Body of pancreas (tissue), 4 donors: ENCODE measurements around the gene MUC5AC. TPM values are rescaled to one million over a fixed set of nuclear protein-coding genes. Genes with fewer than 3 reads are reported as not detected.

Experiments used
- ATAC-seq: fragments of 150-250 bp; one replicate; pipeline ENCODE4 v1.9.1; 2016
- DNase-seq, 4 donors: peaks; one replicate each; pipeline ENCODE4 v3.0.0-alpha.2; 2019
- H3K27ac ChIP-seq, 4 donors: fragments of 200-600 bp; sonication (generic); 1 replicate in 3 of 4; 2 replicates in 1 of 4; pipeline versions ENCODE4 v1.5.1 to v1.6.1; 2016 to 2019; ENCODE audit warnings: mild to moderate bottlenecking in 1 of 4, mixed read lengths in 1 of 4, moderate library complexity in 1 of 4
- H3K27me3 ChIP-seq, 2 donors: fragments of 200-600 bp; sonication (generic); one replicate each; pipeline ENCODE4 v1.6.0; 2016; ENCODE audit warnings: mild to moderate bottlenecking in 1 of 2
- H3K36me3 ChIP-seq, 2 donors: fragments of 200-600 bp; sonication (generic); replicated peaks in 1 of 2; 2 replicates each; pipeline ENCODE4 v1.5.1; 2016; ENCODE audit warnings: low read depth in 2 of 2; ENCODE audit not compliant: insufficient read depth in 1 of 2
- H3K4me1 ChIP-seq: fragments of 200-600 bp; sonication (generic); one replicate; pipeline ENCODE4 v1.6.0; 2016
- H3K4me3 ChIP-seq, 2 donors: fragments of 200-600 bp; sonication (generic); 1 replicate in 1 of 2; 2 replicates in 1 of 2; pipeline ENCODE4 v1.5.1; 2016 to 2019
- H3K9me3 ChIP-seq, 3 donors: fragments of 200-600 bp; sonication (generic); 1 replicate in 2 of 3; 2 replicates in 1 of 3; pipeline ENCODE4 v1.5.1; 2016
- POLR2A ChIP-seq, 3 donors: fragments of 450-650 bp; IDR thresholded peaks; one replicate each; pipeline ENCODE4 v1.6.1; 2016; ENCODE audit warnings: antibody characterized with exemption in 3 of 3, mild to moderate bottlenecking in 2 of 3
- WGBS, 2 donors: methylation state at CpG; one replicate each; pipeline ENCODE4 v1.1.5; 2017; 5-methylcytosine and 5-hydroxymethylcytosine counted together
- intact Hi-C: fragments of 100-400 bp; cut with DNase I; formaldehyde crosslinking; loops from one replicate; pipeline ENCODE4 v1.15.1; 2023
- total RNA-seq, 2 donors: library from RNA; depleted of rRNA; stranded (reverse); fragments of >200 nt; gene quantifications; one replicate each; pipeline ENCODE4 v1.1.0, GENCODE V29; 2016
- TF ChIP-seq, protein P1 (sequence below), 7 experiments: fragments of 450-650 bp in 4 of 7; fragments of 200-600 bp in 3 of 7; sonication (generic) in 3 of 7; IDR thresholded peaks; one replicate each; pipeline ENCODE4 v1.5.1; 2016 to 2019; ENCODE audit warnings: antibody characterized with exemption in 7 of 7

Gene MUC5AC
- total RNA-seq, 2 donors from 2014 or later: under 0.01 to 1.8 TPM

- WGBS, 2 donors: 60% methylated on average over 14 of the region's 22 CpGs; no CpG with 5 or more reads in 1 of the 2 donors
- no peaks in the 10 kb centered on the region for H3K4me1 ChIP-seq
- no peak for TF ChIP-seq POLR2A (IDR thresholded peaks at IDR 0.05)
- TF ChIP-seq, protein P1, sequence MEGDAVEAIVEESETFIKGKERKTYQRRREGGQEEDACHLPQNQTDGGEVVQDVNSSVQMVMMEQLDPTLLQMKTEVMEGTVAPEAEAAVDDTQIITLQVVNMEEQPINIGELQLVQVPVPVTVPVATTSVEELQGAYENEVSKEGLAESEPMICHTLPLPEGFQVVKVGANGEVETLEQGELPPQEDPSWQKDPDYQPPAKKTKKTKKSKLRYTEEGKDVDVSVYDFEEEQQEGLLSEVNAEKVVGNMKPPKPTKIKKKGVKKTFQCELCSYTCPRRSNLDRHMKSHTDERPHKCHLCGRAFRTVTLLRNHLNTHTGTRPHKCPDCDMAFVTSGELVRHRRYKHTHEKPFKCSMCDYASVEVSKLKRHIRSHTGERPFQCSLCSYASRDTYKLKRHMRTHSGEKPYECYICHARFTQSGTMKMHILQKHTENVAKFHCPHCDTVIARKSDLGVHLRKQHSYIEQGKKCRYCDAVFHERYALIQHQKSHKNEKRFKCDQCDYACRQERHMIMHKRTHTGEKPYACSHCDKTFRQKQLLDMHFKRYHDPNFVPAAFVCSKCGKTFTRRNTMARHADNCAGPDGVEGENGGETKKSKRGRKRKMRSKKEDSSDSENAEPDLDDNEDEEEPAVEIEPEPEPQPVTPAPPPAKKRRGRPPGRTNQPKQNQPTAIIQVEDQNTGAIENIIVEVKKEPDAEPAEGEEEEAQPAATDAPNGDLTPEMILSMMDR (IDR thresholded peaks at IDR 0.05): no peak
- no peak overlapping the region for H3K4me3 ChIP-seq
- ATAC-seq: no peak
- intact Hi-C loops: no loop called here
- no peaks in the 10 kb centered on the region for H3K9me3 ChIP-seq
- no peak overlapping the region for H3K27ac ChIP-seq
- peak in 2 of 4 donors; percentile 4 to 7 for DNase-seq
- no peaks in the 10 kb centered on the region for H3K36me3 ChIP-seq
- peaks cover 0 to 17% of the 10 kb centered on the region in 2 donors for H3K27me3 ChIP-seq
Observed at GRCh38 chr11:1231396-1232020, 73.8 kb downstream of the MUC5AC start.

DNA sequence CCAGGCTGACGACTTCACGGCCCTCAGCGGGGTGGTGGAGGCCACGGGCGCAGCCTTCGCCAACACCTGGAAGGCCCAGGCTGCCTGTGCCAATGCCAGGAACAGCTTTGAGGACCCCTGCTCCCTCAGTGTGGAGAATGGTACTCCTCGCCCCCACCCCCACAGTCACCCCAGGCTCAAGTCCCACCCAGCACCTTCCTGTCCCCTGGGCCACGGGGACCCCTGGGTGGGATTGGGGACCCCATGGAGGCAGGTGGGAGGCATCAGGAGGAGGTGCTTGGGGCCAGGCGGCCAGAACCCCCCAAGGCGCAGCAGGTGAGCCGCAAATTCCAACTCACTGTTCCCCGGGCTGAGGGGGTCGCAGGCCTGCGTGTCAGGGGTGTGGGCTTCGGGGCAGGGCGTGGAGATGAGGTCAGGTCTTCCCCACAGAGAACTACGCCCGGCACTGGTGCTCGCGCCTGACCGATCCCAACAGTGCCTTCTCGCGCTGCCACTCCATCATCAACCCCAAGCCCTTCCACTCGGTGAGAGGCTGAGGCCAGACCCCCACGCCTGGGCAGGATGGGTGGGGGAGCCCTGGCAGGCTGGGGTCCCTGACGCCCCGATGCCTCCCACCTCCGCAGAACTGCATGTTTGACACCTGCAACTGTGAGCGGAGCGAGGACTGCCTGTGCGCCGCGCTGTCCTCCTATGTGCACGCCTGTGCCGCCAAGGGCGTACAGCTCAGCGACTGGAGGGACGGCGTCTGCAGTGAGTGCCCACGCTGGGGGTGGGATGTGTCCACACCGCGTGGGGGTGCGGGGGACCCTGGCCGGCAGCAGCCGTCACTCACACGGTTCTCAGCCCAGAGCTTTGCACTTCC lies 74.5 kb downstream of the MUC5AC start:
- no peaks in the 10 kb centered on the region for H3K36me3 ChIP-seq
- H3K4me3 ChIP-seq: no peak overlapping the region
- DNase-seq (peak in 2 of 4 donors; percentile 5 to 6), ATAC-seq (no peak)
- TF ChIP-seq POLR2A (IDR thresholded peaks at IDR 0.05): no peak
- TF ChIP-seq, protein P1 (IDR thresholded peaks at IDR 0.05): no peak
- intact Hi-C loops: no loop called here
- H3K27me3 ChIP-seq: peaks cover 0 to 16% of the 10 kb centered on the region in 2 donors
- H3K9me3 ChIP-seq: no peaks in the 10 kb centered on the region
- no peaks in the 10 kb centered on the region for H3K4me1 ChIP-seq
- WGBS, 2 donors: 78 to 79% methylated on average over 16 to 40 of the region's 46 CpGs
- H3K27ac ChIP-seq: no peak overlapping the region

GRCh38 chr11:1232883-1233321 lies 75.1 kb downstream of the MUC5AC start:
- no peak overlapping the region for H3K27ac ChIP-seq
- no peak for ATAC-seq
- no peak overlapping the region for H3K4me3 ChIP-seq
- DNase-seq: peak in 1 of 4 donors; percentile 5
- intact Hi-C loops: no loop called here
- no peak for TF ChIP-seq POLR2A (IDR thresholded peaks at IDR 0.05)
- TF ChIP-seq, protein P1 (IDR thresholded peaks at IDR 0.05): no peak
- H3K4me1 ChIP-seq: no peaks in the 10 kb centered on the region
- peaks cover 0 to 13% of the 10 kb centered on the region in 2 donors for H3K27me3 ChIP-seq
- 57 to 72% methylated on average over 5 to 29 of the region's 30 CpGs for WGBS, 2 donors
- H3K9me3 ChIP-seq: no peaks in the 10 kb centered on the region
- no peaks in the 10 kb centered on the region for H3K36me3 ChIP-seq

DNA sequence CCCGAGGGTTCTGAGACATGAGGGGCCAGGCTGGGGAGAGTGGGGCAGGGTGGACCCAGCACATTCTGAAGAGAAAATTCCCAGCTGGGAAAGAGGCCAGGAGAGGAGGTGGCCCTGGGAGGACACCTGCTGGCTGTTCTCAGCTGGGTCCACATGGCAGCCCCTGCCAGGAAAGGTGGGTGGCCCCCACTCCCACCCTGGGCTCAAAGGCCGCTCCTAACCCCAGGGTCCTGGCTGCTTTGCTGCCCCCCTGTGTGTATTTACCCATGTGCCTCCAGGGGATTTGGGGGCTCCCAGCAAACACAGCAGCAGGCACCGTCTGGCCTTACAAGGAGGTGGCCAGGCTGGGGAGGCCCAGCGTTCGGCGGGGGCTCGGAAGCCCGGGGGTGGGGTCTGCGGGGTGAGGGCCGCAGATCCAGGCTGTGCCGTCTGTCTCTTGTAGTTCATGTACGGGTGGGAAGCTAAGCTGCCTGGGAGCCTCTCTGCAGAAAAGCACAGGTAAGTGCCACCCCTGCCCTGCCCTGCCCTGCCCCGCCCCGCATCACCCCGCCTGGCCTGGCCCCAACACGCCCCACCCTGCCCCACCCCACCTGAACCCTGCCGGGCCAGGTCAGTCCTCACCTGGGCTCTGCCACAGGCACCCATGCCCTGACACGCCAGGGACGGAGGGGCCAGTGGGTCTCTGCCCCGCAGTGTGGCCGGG lies 75.7 kb downstream of the MUC5AC start:
- Histone ChIP-seq H3K9me3 (no peaks in the 10 kb centered on the region), H3K4me3 (no peak overlapping the region), H3K27ac (no peak overlapping the region), H3K27me3 (peaks cover 0 to 7% of the 10 kb centered on the region in 2 donors), H3K36me3 (no peaks in the 10 kb centered on the region), H3K4me1 (no peaks in the 10 kb centered on the region)
- intact Hi-C loops: no loop called here
- DNase-seq (peak in 2 of 4 donors; percentile 4 to 8), ATAC-seq (no peak)
- TF ChIP-seq POLR2A (IDR thresholded peaks at IDR 0.05): no peak
- TF ChIP-seq, protein P1 (IDR thresholded peaks at IDR 0.05): no peak
- WGBS, 2 donors: 69 to 75% methylated on average over 10 to 19 of the region's 21 CpGs
